HFF-Myc (cell line): ENCODE measurements around the gene DTX1.

Experiments used
- DNase-seq: peaks from one replicate; pipeline ENCODE4 v3.0.0-alpha.2; 2011; ENCODE audit warnings: low read depth; ENCODE audit errors: extremely low read depth
- H3K4me3 ChIP-seq: replicated peaks from 2 replicates; pipeline ENCODE4 v1.5.1; 2011; ENCODE audit warnings: low read depth, mild to moderate bottlenecking, control low read depth, low read length
- CTCF ChIP-seq: IDR thresholded peaks from 2 replicates; pipeline ENCODE4 v1.5.1; 2012; ENCODE audit warnings: mild to moderate bottlenecking, low read depth, low read length, control low read depth; ENCODE audit errors: missing control alignments

The DTX1 gene

DNA sequence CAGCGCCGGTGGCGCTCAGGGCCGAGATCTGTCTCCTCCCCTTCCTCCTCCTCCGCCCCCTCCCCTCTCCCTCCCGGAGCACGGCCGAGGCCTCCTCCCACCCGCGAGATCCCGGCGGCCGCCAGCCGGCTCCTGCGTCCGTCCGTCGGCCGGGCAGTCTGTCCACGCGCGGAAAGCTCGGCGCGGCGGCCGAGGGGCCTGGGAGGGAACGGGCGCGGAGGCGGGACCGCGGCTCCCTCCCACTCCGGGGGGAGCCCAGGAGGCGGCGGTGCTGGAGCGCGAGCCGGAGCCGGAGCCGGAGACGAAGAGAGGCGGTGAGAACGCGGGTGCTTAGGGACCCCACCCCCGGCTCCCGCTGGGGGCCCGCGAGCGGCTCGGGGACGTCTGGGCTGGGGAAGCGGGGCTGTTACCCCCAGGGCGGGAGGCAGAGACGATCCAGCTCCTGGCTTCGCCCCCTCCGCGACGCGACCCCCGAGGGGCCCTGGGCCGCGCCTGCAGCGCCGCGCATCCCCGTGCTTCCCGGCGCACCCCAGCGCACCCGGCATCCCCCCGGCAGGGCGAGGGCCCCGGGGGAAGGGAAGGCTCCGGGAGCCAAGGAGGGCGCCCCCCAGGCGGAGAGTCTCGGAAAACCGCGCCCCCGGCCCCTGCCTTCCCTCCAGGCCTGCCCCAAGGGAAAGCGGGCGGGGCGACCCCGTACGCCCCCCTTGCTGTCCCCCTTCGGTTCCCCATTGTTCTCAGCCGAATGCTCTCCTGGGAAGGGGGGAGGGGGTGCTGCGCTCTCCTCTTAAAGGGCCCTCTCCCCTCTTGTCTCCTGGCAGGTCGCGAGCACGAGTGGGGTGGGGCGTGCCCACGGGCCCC lies at the start of gene DTX1:
DTX1 (plus strand) TSS at position 100 of the 858 bp plus-strand sequence. CDS start 1,463 bp downstream, outside the sequence.
- H3K4me3 ChIP-seq = no peak within 1 kb of the TSS
- no peak for DNase-seq

DNA sequence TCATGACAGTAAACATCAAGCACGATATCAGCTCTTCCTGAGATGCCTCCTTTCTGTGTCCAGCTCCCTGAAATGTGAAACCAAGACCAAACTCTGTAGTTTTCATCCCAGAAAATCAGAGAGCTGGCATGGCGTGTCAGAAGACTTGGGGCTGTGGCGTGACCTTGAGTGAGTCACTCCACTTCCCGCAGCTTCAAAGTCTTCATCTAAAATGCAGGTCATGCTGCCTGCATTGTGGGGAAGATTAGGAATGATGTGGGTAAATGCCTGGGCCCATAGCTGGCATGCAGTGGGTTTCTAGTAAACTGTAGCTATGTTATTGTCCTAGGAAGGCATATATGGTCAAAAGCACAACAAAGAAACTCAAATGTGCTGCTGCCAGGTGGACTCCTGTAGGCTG lies 49.4 kb upstream of the DTX1 start:
- TF ChIP-seq CTCF = no peak
- no peak overlapping the region for H3K4me3 ChIP-seq
- no peak for DNase-seq

More for the DNA sequence above, at the start of gene DTX1:
- TF ChIP-seq CTCF = no peak

- DNase-seq = no peak
- H3K4me3 ChIP-seq = no peak overlapping the region
- TF ChIP-seq CTCF = no peak
Measured at GRCh38 chr12:113010701-113011100, 45.8 kb upstream of the DTX1 start.

DNA sequence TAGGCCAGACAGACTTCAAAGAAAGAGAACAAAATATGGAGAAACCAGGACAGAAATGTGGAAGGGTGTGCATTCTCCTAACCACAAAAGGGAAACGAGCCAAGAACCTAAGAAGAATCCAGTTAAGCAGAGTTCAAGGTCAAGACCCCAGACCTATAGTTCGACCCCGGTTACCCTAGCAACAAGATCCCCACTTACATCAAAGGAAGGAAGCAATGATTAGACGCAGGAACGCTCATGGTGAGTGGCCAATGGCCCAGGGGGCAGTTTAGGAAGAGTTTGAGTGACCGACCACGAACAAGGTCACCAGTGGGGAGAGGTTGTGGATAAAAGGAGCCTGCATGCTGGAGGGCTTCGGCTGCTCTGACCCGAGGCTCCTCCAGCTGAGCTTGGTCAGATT lies 42.0 kb upstream of the DTX1 start:
- TF ChIP-seq CTCF = no peak
- DNase-seq = no peak
- no peak overlapping the region for H3K4me3 ChIP-seq

GRCh38 chr12:113016796-113017195 lies 39.7 kb upstream of the DTX1 start:
- no peak for DNase-seq
- H3K4me3 ChIP-seq = no peak overlapping the region
- TF ChIP-seq CTCF = no peak

DNA sequence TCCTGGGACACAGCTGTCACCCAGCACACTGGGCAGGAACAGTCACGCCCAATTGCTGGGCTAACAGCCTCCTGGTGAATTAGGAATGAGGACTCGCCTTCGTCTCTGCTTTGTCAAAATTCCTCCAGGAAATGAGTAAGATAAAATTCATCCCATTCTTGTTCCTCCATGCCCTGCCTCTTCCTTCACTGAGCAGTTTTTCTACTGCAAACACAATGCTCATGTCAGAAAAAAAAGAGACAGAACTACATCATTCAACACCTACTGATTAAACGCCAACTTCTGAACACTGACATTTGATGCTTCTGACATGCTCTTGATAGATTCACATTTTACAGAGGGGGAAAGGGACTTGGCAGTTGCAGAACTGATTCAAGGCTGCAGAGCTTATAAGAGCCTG lies 37.5 kb upstream of the DTX1 start:
- no peak for TF ChIP-seq CTCF
- no peak overlapping the region for H3K4me3 ChIP-seq
- no peak for DNase-seq
